Liver (tissue), 6 donors: ENCODE data around the gene SLC4A3. TPM values are rescaled to one million over a fixed set of nuclear protein-coding genes. Genes with fewer than 3 reads are reported as not detected.

ENCODE experiments used
- MAX ChIP-seq: IDR thresholded peaks from 2 replicates; pipeline ENCODE4 v1.6.1; 2016; ENCODE audit warnings: antibody characterized with exemption
- REST ChIP-seq: IDR thresholded peaks from 2 replicates; pipeline ENCODE4 v1.6.1; 2016; ENCODE audit warnings: antibody characterized with exemption, mild to moderate bottlenecking
- polyA plus RNA-seq, 2 donors: library from polyadenylated mRNA; stranded (reverse) in 1 of 2; unstranded in 1 of 2; fragments of 200-250 nt in 1 of 2; fragments of >200 nt in 1 of 2; fragmentation: Nextera tagmentation in 1 of 2; extraction: Ambion mirVana in 1 of 2; gene quantifications; one replicate each; pipeline versions ENCODE4 v1.2.1 to v1.2.3, GENCODE V29; 2013 to 2015
- small RNA-seq: library from RNA; depleted of rRNA; stranded (forward); fragments of <200 nt; gene quantifications from one replicate; pipeline ENCODE3, GENCODE V24; 2014
- total RNA-seq, 2 donors: library from RNA; depleted of rRNA; stranded (reverse); fragments of >200 nt; gene quantifications; one replicate each; pipeline ENCODE4 v1.2.3, GENCODE V29; 2014
- donor health status: healthy.
- donor health status: healthy.
- donor health status: healthy.

SLC4A3 gene
- total and polyA plus RNA-seq, 4 donors = 0.08 to 0.19 (median 0.08) TPM

- TF ChIP-seq REST = no peak
- no peak for TF ChIP-seq MAX
These were observed 64.1 kb downstream of the SLC4A3 start (continued) for GRCh38 chr2:219691571-219691970.

Small RNAs within 50 kb of the gene (small RNA-seq; reads per million reads assigned to genes)
- gene RN7SKP213 = not detected

Other genes with a start within 250 kb of the SLC4A3 start
- gene DNPEP, start 239.7 kb upstream of the SLC4A3 start, total RNA-seq = 10 to 100 TPM; 25.8 to 58.4 TPM
- 10 to 100 TPM; 41.0 to 50.5 TPM for gene DNPEP, start 239.7 kb upstream of the SLC4A3 start, polyA plus RNA-seq
- 10 to 100 TPM in 1 of 2 donors, under 1 TPM in 1; 0.23 to 50.0 TPM for gene DES, start 209.3 kb upstream of the SLC4A3 start, total RNA-seq
- 1 to 10 TPM in 1 of 2 donors, under 1 TPM in 1; 0.15 to 6.2 TPM for gene DES, start 209.3 kb upstream of the SLC4A3 start, polyA plus RNA-seq
- under 1 TPM; 0.51 to 0.75 TPM for gene SPEG, start 192.8 kb upstream of the SLC4A3 start, total RNA-seq
- gene SPEG, start 192.8 kb upstream of the SLC4A3 start, polyA plus RNA-seq = under 1 TPM; 0.57 to 0.96 TPM
- 10 to 100 TPM; 20.2 to 59.4 TPM for gene GMPPA, start 128.7 kb upstream of the SLC4A3 start, total RNA-seq
- 10 to 100 TPM; 32.6 to 54.3 TPM for gene GMPPA, start 128.7 kb upstream of the SLC4A3 start, polyA plus RNA-seq
- 1 to 10 TPM in 1 of 2 donors, under 1 TPM in 1; 0.08 to 1.5 TPM for gene ASIC4, start 113.1 kb upstream of the SLC4A3 start, total RNA-seq
- gene ASIC4, start 113.1 kb upstream of the SLC4A3 start, polyA plus RNA-seq = not detected
- 10 to 100 TPM; 26.5 to 85.2 TPM for gene CHPF, start 83.8 kb upstream of the SLC4A3 start, total RNA-seq
- 100 to 1,000 TPM in 1 of 2 donors, 10 to 100 TPM in 1; 31.1 to 135 TPM for gene CHPF, start 83.8 kb upstream of the SLC4A3 start, polyA plus RNA-seq
- 1 to 10 TPM; 1.1 to 1.8 TPM for gene TMEM198, start 83.6 kb upstream of the SLC4A3 start, total RNA-seq
- 1 to 10 TPM in 1 of 2 donors, under 1 TPM in 1; 0.74 to 1.9 TPM for gene TMEM198, start 83.6 kb upstream of the SLC4A3 start, polyA plus RNA-seq
- gene OBSL1, start 56.1 kb upstream of the SLC4A3 start, total RNA-seq = 10 to 100 TPM; 23.6 to 35.3 TPM
- gene OBSL1, start 56.1 kb upstream of the SLC4A3 start, polyA plus RNA-seq = 10 to 100 TPM; 14.2 to 30.9 TPM
- under 1 TPM; 0.08 to 0.14 TPM for gene INHA, start 55.3 kb upstream of the SLC4A3 start, total RNA-seq
- under 1 TPM; 0.03 to 0.15 TPM for gene INHA, start 55.3 kb upstream of the SLC4A3 start, polyA plus RNA-seq
- gene STK11IP, start 29.8 kb upstream of the SLC4A3 start, total RNA-seq = 1 to 10 TPM; 7.1 to 8.4 TPM
- 1 to 10 TPM; 2.9 to 5.7 TPM for gene STK11IP, start 29.8 kb upstream of the SLC4A3 start, polyA plus RNA-seq